ENCODE measurements around the gene CTNNA3. TPM values are rescaled to one million over a fixed set of nuclear protein-coding genes. Genes with fewer than 3 reads are reported as not detected.

Gene CTNNA3
- total RNA-seq, 1 donor from 2014 or later, result 3.3 TPM

DNA sequence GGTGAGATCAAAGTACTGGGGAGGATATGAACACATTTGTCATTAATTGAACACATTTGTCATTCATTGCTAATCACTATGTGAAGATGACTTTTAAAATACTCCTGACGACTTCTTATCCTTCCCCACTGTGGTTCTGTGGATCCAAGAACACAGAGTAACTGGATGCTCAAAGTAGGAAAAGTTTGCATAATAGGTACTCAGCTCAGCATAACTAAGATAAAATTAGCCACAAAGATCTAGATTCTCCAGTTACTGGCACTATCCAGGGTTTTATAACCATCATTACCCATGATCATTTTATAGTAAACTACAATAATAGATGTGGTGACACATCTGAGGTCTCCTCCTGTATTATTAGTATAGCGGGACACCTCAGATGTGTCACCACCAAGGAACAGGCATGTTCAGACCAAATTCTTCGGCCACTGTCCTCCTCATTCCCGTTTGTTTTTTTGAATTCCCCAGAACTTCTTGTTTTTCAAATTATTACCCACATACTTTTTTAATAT lies 933.7 kb downstream of the CTNNA3 start:
- no peaks in the 10 kb centered on the region for H3K36me3 Mint-ChIP-seq (ENCODE audit: unreplicated experiment)

DNA sequence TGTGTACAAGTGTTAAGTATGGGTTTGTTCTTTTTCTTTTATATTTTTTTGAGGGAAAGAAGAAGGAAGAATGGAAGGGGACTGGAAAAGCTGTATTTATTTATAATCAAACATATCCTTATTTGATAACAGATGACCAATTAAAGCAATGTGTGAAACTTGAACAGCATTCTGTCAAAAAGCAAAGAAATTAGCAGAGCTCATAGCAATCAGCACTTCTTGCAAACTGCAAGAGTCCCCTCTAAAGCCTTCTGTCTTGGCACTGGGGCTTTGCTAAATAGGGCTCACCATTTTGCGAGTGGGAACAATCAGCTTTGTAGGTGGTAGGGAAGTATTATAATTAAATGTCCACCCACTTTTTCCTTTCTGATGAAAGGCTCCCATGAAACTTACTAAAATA lies 935.1 kb downstream of the CTNNA3 start:
- H3K36me3 Mint-ChIP-seq (ENCODE audit: unreplicated experiment), result no peaks in the 10 kb centered on the region
- no peak overlapping the region for H3K27ac Mint-ChIP-seq (ENCODE audit: unreplicated experiment)
- H3K9me3 Mint-ChIP-seq (ENCODE audit: unreplicated experiment), result no peaks in the 10 kb centered on the region
- H3K4me1 Mint-ChIP-seq (ENCODE audit: low read depth, unreplicated experiment), result no peaks in the 10 kb centered on the region
- no peak overlapping the region for H3K4me3 Mint-ChIP-seq (ENCODE audit: unreplicated experiment)
- no peaks in the 10 kb centered on the region for H3K27me3 Mint-ChIP-seq (ENCODE audit: unreplicated experiment)
- TF ChIP-seq, protein P1, sequence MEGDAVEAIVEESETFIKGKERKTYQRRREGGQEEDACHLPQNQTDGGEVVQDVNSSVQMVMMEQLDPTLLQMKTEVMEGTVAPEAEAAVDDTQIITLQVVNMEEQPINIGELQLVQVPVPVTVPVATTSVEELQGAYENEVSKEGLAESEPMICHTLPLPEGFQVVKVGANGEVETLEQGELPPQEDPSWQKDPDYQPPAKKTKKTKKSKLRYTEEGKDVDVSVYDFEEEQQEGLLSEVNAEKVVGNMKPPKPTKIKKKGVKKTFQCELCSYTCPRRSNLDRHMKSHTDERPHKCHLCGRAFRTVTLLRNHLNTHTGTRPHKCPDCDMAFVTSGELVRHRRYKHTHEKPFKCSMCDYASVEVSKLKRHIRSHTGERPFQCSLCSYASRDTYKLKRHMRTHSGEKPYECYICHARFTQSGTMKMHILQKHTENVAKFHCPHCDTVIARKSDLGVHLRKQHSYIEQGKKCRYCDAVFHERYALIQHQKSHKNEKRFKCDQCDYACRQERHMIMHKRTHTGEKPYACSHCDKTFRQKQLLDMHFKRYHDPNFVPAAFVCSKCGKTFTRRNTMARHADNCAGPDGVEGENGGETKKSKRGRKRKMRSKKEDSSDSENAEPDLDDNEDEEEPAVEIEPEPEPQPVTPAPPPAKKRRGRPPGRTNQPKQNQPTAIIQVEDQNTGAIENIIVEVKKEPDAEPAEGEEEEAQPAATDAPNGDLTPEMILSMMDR (IDR thresholded peaks at IDR 0.05; ENCODE audit: partially characterized antibody, unreplicated experiment), result no peak
- DNase-seq, result no peak

More for the DNA sequence above, 933.7 kb downstream of the CTNNA3 start:
- Mint-ChIP-seq H3K9me3 (ENCODE audit: unreplicated experiment) (no peaks in the 10 kb centered on the region), H3K4me3 (ENCODE audit: unreplicated experiment) (no peak overlapping the region), H3K4me1 (ENCODE audit: low read depth, unreplicated experiment) (no peaks in the 10 kb centered on the region), H3K27ac (ENCODE audit: unreplicated experiment) (no peak overlapping the region), H3K27me3 (ENCODE audit: unreplicated experiment) (no peaks in the 10 kb centered on the region)
- DNase-seq, result no peak
- TF ChIP-seq, protein P1 (IDR thresholded peaks at IDR 0.05; ENCODE audit: partially characterized antibody, unreplicated experiment), result no peak

DNA sequence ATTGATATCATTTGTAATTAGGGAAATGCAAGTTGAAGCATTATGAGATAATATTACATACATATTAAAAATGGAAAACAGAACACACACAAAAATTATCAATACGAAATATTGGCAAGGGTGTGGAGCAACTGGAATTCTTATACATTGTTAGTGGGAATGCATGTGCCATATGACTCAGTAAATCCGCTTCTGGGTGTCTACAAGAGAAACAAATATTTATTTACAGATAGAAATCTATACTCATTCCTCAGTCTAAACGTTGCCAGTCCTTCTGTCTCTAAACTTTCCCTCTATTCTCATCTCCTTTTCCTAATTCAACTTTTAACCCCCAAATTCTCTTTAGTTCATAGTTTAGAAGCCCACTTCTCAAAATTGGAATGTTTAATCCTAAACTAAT lies 940.5 kb downstream of the CTNNA3 start:
- Mint-ChIP-seq H3K27ac (ENCODE audit: unreplicated experiment) (no peak overlapping the region), H3K27me3 (ENCODE audit: unreplicated experiment) (peaks cover 2% of the 10 kb centered on the region), H3K36me3 (ENCODE audit: unreplicated experiment) (no peaks in the 10 kb centered on the region), H3K4me3 (ENCODE audit: unreplicated experiment) (no peak overlapping the region), H3K9me3 (ENCODE audit: unreplicated experiment) (peaks cover 2% of the 10 kb centered on the region), H3K4me1 (ENCODE audit: low read depth, unreplicated experiment) (no peaks in the 10 kb centered on the region)
- TF ChIP-seq, protein P1 (IDR thresholded peaks at IDR 0.05; ENCODE audit: partially characterized antibody, unreplicated experiment), result no peak
- no peak for DNase-seq

DNA sequence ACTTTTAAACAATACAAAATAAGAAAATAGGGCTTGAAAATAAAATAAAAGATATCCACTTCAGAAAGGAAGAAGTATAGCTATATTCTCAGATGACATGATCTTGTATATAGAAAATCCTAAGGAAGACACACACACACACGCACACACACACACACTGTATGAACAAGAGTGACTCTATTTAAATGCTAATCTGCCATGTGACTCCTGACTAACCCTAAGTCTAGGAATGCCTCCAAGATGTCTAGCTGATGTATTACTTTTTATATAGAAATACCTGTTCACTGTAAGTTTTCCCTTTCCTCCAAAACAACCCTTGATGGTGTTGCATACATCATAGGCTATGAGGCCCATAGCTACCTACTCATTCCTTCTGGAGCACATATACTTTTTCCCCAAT lies 943.3 kb downstream of the CTNNA3 start:
- H3K27me3 Mint-ChIP-seq (ENCODE audit: unreplicated experiment), result peaks cover 2% of the 10 kb centered on the region
- no peak overlapping the region for H3K27ac Mint-ChIP-seq (ENCODE audit: unreplicated experiment)
- no peak overlapping the region for H3K4me3 Mint-ChIP-seq (ENCODE audit: unreplicated experiment)
- H3K36me3 Mint-ChIP-seq (ENCODE audit: unreplicated experiment), result no peaks in the 10 kb centered on the region
- H3K4me1 Mint-ChIP-seq (ENCODE audit: low read depth, unreplicated experiment), result no peaks in the 10 kb centered on the region
- TF ChIP-seq, protein P1 (IDR thresholded peaks at IDR 0.05; ENCODE audit: partially characterized antibody, unreplicated experiment), result no peak
- peaks cover 3% of the 10 kb centered on the region for H3K9me3 Mint-ChIP-seq (ENCODE audit: unreplicated experiment)
- no peak for DNase-seq

DNA sequence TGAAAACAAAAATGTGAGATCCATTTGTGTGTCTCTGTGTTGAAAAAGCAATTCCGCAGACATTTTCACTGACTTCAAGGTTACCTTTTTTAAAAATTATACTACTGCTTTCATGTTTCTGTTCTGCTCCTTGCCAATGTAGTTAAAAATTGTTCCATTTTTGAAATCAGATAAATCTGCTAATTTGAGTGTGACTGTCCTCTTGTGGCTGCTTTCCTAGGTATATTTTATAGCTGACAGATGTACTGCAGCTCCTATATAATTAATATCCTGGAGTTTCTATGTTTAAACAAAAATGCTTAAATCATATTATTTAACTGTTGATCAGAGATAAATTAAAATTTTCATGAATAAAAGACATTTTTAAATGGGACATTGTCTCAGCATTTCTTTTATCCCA lies 947.8 kb downstream of the CTNNA3 start:
- no peak for DNase-seq
- Mint-ChIP-seq H3K36me3 (ENCODE audit: unreplicated experiment) (no peaks in the 10 kb centered on the region), H3K4me1 (ENCODE audit: low read depth, unreplicated experiment) (no peaks in the 10 kb centered on the region), H3K27ac (ENCODE audit: unreplicated experiment) (no peak overlapping the region), H3K27me3 (ENCODE audit: unreplicated experiment) (no peaks in the 10 kb centered on the region), H3K4me3 (ENCODE audit: unreplicated experiment) (no peak overlapping the region), H3K9me3 (ENCODE audit: unreplicated experiment) (peaks cover 2% of the 10 kb centered on the region)
- TF ChIP-seq, protein P1 (IDR thresholded peaks at IDR 0.05; ENCODE audit: partially characterized antibody, unreplicated experiment), result no peak
